Gastrocnemius medialis (tissue), 4 donors: ENCODE results near the gene RPS27L.

Experiments used
- POLR2A ChIP-seq, 2 donors: fragments of 450-650 bp; IDR thresholded peaks; one replicate each; pipeline ENCODE4 v1.6.1; 2017; ENCODE audit warnings: antibody characterized with exemption in 2 of 2, mild to moderate bottlenecking in 2 of 2, moderate library complexity in 2 of 2
- TF ChIP-seq, protein P1 (sequence below), 5 experiments: fragments of 450-650 bp in 3 of 5; fragments of 200-600 bp in 2 of 5; sonication (generic) in 2 of 5; IDR thresholded peaks in 4 of 5; conservative IDR thresholded peaks in 1 of 5; 1 replicate in 4 of 5; 2 replicates in 1 of 5; pipeline ENCODE4 v1.5.1; 2016 to 2019; ENCODE audit warnings: antibody characterized with exemption in 5 of 5, mild to moderate bottlenecking in 3 of 5, moderate library complexity in 3 of 5

DNA sequence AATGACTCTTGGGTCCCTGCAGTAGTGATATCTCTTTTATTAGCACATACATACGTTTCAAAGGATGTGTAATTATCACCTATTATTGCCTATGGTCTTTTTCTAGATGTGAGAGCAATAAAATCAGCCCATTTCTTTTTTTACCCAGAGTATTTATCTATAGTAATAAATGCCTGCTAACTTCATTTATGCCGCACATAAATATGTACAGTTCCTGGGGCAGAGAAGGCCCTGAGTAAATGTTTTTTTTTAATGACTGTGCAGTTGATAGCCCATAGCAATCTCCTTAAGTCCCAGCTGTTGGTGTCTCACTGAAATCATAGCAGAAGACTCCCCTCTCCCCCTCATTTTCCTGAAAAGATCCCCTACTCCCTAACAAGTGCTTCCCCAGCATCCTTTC is 48.8 kb upstream of the RPS27L start:
- TF ChIP-seq, protein P1, sequence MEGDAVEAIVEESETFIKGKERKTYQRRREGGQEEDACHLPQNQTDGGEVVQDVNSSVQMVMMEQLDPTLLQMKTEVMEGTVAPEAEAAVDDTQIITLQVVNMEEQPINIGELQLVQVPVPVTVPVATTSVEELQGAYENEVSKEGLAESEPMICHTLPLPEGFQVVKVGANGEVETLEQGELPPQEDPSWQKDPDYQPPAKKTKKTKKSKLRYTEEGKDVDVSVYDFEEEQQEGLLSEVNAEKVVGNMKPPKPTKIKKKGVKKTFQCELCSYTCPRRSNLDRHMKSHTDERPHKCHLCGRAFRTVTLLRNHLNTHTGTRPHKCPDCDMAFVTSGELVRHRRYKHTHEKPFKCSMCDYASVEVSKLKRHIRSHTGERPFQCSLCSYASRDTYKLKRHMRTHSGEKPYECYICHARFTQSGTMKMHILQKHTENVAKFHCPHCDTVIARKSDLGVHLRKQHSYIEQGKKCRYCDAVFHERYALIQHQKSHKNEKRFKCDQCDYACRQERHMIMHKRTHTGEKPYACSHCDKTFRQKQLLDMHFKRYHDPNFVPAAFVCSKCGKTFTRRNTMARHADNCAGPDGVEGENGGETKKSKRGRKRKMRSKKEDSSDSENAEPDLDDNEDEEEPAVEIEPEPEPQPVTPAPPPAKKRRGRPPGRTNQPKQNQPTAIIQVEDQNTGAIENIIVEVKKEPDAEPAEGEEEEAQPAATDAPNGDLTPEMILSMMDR (IDR thresholded peaks at IDR 0.05 in 4 of 5, conservative IDR thresholded peaks at IDR 0.05 in 1 of 5): no peak
- no peak for TF ChIP-seq POLR2A (IDR thresholded peaks at IDR 0.05)
